B cell (primary cell): ENCODE data around the gene MALSU1.

Experiments
- CTCF ChIP-seq: fragments of 200-600 bp; IDR thresholded peaks from one replicate; pipeline ENCODE4 v1.8.0; 2022; ENCODE audit warnings: antibody characterized with exemption, mild to moderate bottlenecking
- EZH2 ChIP-seq: IDR thresholded peaks from 2 replicates; pipeline ENCODE4 v1.6.1; 2012; ENCODE audit warnings: borderline replicate concordance, low read depth, mild to moderate bottlenecking, moderate library complexity, low read length; ENCODE audit not compliant: insufficient read depth, poor library complexity, severe bottlenecking

- TF ChIP-seq CTCF (no peak), EZH2 (no peak)
Measured at GRCh38 chr7:23254051-23254681, 45.0 kb upstream of the MALSU1 start.
